SH-SY5Y (cell line): ENCODE data around the gene DNAJB8.

Source experiments
- GATA2 ChIP-seq: IDR thresholded peaks from 2 replicates; pipeline ENCODE4 v1.6.1; 2011; ENCODE audit warnings: mild to moderate bottlenecking, low read depth, low read length
- GATA3 ChIP-seq: IDR thresholded peaks from 2 replicates; pipeline ENCODE4 v1.6.1; 2011; ENCODE audit warnings: low read depth, mild to moderate bottlenecking, low read length, moderate library complexity

- no peak for TF ChIP-seq GATA3
- TF ChIP-seq GATA2 = no peak
Measured at GRCh38 chr3:128471110-128471509, 4.4 kb upstream of the DNAJB8 start.
